ENCODE data around the gene PYDC1.
"Not testable (repeated sequence)": the region's sequence is repeated elsewhere in the genome, so short reads cannot be mapped to it uniquely, and the experiment has no call there.

The PYDC1 gene

DNA sequence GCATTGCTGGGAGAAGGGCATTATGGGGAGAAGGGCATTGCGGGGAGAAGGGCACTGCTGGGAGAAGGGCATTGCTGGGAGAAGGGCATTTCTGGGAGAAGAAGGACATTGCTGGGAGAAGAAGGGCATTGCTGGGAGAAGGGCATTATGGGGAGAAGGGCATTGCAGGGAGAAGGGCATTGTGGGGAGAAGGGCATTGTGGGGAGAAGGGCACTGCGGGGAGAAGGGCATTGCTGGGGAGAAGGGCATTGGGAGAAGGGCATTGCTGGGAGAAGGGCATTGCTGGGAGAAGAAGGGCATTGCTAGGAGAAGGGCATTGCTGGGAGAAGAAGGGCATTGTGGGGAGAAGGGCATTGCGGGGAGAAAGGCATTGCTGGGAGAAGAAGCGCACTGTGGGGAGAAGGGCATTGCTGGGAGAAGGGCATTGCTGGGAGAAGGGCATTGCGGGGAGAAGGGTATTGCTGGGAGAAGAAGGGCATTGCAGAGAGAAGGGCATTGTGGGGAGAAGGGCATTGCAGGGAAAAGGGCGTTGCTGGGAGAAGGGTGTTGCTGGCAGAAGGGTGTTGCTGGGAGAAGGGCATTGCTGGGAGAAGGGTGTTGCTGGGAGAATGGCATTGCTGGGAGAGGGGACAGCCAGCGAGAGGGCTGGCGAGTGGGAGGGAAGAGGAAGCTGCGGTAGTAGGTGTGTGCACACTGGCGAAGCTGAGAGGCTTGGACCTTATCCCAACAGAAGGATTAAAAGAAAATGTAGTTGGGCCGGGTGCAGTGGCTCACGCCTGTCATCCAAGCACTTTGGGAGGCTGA, 4.6 kb upstream of the PYDC1 start:
- no peak for DNase-seq (ENCODE audit: low read depth in 2 of 2)

- no peak for DNase-seq (ENCODE audit: low read depth in 2 of 2)
Measured at GRCh38 chr16:31219154-31219741, 2.3 kb upstream of the PYDC1 start.

DNA sequence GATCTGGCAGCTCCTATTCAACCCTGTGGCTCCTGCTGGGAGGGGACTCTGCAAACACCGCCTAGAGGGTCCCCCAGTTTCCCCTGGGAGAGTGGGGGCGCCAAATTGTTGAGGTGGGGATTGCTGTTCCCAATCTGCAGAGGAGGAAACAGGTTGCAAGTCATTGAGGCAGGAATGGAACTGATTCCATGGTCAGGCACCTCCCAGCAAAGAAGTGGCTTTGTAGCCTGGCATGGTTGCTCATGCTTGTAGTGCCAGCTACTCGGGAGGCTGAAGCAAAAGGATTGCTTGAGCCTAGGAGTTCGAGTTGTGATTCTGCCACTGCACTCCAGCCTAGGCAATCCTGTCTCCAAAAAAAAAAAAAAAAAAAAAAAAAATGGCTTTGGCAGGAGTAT, 198 bp upstream of the PYDC1 start:
- DNase-seq (ENCODE audit: low read depth in 2 of 2): no peak

DNA sequence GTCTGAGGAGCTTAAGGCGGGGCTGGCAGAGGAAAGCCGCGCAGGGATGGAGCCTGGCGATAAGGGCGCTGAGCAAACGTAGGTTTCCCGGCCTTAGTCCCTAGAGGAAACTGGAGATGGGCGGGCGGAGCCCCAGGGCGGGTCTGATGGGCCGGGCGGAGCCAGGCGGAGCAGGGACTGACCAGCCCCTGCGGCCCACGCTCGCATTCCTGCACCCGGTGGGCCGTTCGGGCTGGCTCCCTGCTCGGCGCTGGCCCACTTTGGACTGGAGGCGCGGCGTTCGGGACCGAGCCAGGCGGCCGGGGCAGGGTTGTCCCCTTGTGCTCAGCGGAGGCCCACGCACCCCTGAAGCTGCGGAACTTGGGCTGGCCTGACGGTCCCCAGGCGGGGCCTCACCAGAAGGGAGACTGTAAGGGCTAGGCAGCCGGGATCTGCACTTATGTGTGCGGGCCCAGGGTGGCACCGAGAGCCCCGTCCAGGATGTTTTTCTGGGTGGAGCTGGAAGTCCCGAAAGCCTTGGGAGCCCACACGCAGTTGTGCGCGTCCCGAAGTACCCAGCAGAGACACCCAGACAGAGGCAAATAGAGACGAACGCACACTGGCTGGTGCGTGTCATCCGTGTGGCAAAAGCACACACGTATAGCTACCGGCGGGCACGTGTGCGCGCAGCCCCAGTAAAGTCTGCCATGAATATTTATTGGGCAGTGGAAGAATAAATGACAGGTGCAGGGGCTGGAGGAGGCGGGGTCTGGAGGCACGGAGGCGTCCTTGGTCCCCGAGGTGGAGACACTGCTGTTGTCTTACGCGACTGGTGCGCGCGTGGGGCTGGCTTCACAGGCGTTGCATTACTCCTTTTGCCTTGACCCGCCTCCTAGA, 1.4 kb downstream of the PYDC1 start:
- no peak for DNase-seq (ENCODE audit: low read depth in 2 of 2)

DNA sequence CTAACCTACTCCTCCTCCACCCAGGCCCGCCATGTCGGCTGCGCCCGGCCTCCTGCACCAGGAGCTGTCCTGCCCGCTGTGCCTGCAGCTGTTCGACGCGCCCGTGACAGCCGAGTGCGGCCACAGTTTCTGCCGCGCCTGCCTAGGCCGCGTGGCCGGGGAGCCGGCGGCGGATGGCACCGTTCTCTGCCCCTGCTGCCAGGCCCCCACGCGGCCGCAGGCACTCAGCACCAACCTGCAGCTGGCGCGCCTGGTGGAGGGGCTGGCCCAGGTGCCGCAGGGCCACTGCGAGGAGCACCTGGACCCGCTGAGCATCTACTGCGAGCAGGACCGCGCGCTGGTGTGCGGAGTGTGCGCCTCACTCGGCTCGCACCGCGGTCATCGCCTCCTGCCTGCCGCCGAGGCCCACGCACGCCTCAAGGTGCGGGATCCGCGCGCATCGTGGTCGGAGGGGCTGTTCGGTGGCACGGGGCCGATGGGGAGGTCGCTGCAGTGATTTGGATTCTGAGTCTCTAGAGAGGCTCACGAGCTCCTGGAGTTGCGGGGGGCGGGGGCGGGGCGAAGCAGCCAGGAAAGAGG, 2.1 kb downstream of the PYDC1 start:
- no peak for DNase-seq (ENCODE audit: low read depth in 2 of 2)

DNA sequence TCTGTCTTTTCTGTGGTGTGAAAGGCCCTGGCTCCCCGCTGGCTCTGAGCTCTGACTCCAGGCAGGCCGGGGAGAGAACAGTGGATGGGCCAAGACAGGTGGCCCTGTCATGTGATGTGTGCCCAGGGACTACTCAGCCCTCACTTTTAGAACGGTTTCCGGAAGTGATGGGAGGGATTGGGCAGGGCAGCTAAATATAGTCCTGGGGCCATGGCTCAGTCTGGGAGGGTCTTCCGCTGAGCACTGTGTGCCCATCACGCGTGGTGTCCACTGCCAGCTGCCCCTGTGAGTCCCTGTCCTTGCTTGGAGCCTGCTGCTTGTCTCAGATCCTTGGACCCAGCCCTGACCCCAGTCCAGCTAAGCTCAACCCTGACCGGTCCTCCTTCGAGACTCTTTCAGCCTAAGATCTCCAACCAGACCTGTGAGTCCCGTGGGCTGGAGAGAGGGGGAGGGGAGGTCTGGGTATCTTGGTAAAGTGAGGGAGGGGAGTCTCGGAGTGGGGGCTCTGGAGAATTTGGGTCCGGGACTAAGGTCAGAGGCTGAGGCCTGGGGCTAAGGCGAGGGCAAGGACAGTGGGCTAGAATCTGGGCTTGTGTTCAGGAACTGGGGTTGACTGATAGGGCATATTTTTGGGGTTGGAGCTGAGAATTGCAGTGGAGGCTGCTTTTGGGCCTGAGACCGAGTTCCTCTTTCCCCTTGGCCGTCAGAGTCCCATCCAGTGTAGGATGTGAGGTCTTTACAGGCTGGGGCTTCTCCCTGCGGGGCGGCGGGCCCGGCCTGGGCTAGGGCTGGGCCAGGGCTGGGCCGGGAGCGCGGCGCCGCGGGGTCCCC, 2.8 kb downstream of the PYDC1 start, which contains the start of gene TRIM72:
TRIM72 (plus strand) TSS at position 243 of the 831 bp plus-strand sequence. CDS start 620 bp downstream, outside the sequence.
- DNase-seq (ENCODE audit: low read depth in 2 of 2): no peak

GRCh38 chr16:31213342-31213741, 3.6 kb downstream of the PYDC1 start:
- DNase-seq (ENCODE audit: low read depth in 2 of 2): no peak

DNA sequence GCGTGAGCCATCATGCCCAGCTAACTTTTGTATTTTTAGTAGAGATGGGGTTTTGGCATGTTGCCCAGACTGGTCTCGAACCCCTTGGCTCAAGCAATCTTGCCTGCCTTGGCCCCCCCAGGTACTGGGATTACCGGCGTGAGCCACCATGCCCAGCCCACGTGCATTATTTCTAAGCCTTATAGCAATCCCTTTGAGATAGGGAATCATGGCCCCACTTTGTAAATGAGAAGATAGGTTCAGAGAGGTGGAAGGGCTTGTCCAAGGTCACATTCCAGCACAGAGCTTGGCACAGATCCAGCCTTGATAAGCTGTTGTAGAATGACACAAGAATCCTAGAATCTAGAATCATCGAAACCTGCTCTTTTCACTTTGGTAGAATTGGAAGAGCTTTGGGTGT, 10.2 kb downstream of the PYDC1 start:
- no peak for DNase-seq (ENCODE audit: low read depth in 2 of 2)

DNA sequence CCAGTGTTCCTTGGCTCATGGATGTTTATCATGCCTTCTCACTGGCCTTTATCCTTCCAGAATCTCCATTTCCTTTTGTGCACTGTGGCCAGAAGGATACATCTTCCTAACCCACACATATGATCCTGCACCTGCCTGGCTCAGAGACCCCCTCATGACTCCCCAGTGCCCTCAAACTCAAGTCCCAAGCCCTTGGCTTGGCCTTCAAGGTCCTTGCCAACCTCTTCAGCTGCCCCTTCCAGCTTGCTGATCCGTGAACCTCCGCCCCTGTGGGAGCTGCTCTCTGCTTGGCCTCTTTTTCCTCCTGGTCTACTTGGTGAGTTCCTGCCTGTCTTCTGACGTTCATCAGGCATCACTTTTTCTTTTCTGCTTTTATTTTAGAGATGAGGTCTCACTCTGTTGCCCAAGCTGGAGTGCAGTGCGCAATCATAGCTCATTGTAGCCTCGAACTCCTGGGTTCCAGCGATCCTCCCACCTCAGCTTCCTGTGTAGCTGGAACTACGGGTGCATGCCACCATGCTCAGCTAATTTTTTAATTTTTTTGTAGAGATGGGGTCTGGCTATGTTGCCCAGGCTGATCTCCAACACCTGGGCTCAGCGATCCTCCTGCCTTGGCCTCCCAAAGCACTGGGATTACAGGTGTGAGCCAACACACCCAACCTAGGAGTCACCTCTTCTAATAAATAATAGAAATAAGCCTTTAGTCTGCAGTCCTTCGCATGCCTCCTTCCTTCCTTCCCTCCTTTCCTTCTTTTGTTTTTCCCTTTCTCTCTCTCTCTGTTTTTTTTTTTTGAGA, 11.9 kb downstream of the PYDC1 start:
- DNase-seq (ENCODE audit: low read depth in 2 of 2): no peak

DNA sequence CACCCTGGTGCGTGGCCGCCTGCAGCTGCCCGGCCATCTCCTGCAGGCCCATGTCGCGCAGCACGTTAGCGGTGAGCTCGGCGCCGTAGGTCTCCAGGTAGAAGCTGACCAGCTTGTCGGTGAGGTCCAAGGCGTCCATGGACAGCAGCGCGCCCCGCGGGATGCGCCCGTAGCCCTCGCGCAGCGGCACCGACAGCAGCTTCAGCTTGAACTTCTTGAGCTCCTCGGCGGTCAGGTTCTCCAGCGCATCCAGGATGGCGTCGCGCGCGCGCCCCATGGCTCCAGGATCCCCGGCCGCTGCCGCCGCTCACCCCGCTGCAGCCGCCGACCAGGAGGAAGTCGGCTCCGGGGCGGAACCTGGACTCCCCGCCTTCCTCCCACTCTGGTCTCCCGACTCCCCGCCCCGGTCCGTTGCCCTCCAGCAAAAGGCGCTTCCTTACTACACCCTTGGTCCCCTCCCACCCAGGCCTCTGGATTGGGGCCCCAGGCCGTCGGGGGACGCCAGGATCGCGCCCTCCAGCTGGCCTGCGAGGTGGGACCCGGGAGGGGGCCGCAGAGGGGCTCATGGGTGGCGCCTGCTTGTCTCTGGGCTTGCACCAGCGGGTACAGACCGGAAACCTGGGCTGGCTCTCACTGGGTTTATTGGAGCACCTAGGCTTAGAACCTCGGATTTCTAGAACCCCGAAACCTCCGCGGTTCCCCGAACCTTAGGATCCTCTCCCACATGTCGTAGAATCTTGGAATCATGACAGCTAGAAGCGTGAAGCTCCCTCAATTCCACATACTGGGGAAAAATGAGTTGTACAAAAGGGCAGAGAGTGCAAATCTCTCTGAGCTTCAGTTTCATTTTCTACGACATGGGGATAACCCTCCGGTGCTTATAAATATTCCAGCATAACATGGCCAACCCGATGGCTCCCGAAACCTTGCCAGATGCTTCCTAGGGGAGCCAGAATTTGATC, 14.2 kb downstream of the PYDC1 start, which contains the start of gene PYCARD:
PYCARD (minus strand) TSS at position 347 of the 962 bp plus-strand sequence; CDS start at position 277, 70 bp downstream.
- no peak for DNase-seq (ENCODE audit: low read depth in 2 of 2)

DNA sequence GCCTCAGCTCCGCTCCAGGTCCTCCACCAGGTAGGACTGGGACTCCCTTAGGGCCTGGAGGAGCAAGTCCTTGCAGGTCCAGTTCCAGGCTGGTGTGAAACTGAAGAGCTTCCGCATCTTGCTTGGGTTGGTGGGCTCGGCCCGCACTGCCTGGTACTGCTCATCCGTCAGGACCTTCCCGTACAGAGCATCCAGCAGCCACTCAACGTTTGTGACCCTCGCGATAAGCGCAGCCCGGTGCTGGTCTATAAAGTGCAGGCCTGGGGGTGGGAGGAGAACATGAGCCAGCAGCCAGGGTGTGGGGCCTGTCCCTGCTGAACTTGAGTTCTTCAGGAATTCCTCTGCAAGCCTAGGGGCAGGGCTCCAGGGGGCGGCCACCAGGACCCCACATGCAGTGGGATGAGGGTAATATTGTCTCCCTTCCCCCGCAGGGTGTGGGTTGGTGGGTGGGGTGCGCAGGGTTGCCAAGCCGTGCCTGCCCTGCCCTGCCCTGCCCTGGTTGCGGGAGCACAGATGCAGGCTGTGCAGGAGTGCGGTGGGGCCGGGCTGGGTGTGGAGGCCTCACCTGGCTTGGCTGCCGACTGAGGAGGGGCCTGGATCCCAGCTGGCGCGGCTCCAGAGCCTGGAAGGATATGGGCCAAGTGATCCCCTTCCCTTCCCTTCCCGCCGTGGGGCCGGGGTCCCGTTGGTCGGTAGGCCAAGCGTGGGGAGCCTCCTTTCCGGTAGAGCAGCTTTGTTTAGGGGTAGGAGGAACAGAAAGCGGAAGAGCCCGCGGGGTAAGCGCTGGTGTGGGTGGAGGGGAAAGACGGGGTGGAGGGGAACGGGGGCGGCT, 15.1 kb downstream of the PYDC1 start:
- no peak for DNase-seq (ENCODE audit: low read depth in 2 of 2)

- DNase-seq (ENCODE audit: low read depth in 2 of 2): no peak
Measured at GRCh38 chr16:31200821-31201568, 15.9 kb downstream of the PYDC1 start.

DNA sequence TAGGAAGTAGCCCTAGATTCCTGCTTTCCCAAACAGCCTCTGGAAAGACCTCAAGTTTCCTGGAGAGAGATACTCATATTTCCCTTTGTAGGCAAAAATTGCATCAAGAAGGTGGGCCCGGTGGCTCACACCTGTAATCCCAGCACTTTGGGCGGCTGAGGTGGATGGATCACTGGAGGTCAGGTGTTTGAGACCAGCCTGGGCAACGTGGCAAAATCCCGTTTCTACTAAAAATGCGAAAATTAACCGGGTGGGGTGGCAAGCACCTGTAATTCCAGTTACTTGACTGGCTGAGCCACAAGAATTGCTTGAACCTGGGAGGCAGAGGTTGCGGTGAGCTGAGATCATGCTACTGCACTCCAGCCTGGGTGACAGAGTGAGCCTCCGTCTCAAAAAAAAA, 16.8 kb downstream of the PYDC1 start:
- not testable (repeated sequence) for DNase-seq (ENCODE audit: low read depth in 2 of 2)

- no peak for DNase-seq (ENCODE audit: low read depth in 2 of 2)
Measured at GRCh38 chr16:31199430-31200041, 17.4 kb downstream of the PYDC1 start.

DNA sequence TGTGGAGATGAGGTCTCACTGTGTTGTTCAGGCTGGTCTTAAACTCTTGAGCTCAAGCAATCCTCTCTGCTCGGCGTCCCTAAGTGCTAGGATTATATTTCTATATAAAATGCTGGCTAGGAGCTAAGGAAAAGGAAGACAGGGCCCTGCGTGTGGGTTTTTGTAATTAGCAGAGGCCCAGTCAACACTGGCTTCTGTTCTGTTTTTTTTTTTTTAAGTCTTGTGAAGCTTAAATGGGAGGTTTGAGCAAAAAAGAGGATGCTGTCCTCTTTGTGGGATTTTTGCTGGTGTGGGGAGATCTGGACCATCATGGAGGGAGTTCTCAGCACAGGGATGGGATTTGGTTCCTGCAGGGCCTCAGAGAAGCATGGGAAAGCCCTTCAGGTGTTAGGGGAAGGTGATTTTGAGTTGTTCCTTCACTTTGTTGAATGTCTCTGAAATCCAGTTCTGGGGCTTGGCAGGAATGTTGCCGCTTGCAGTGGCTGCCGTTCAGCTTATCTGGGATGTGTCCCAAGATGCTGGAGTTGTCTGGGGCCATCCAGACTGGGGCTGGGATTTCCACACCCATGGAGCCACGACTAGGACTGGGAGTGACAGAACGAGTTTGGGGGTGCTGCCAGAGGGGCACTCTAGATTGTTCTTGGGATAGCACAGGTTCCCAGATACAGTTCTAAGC, 18.6 kb downstream of the PYDC1 start:
- no peak for DNase-seq (ENCODE audit: low read depth in 2 of 2)

GRCh38 chr16:31196324-31197088, 20.4 kb downstream of the PYDC1 start:
- DNase-seq (ENCODE audit: low read depth in 2 of 2): no peak

All from stimulated activated CD4-positive, alpha-beta T cell treated with anti-CD3 and anti-CD28 coated beads, Interleukin-12 subunit alpha, Interleukin-12 subunit beta, amount 100 ng/mL, for 24 hours (primary cell).